ENCODE results near the gene SLC16A2. TPM values are rescaled to one million over a fixed set of nuclear protein-coding genes. Genes with fewer than 3 reads are reported as not detected.

The SLC16A2 gene
- total and polyA plus RNA-seq, 8 donors, result 16.4 to 29.6 (median 23.8) TPM

- Histone ChIP-seq H3K27ac (peak overlapping the region; percentile 82 to 86), H3K36me3 (no peaks in the 10 kb centered on the region), H3K27me3 (no peaks in the 10 kb centered on the region), H3K4me1 (no peaks in the 10 kb centered on the region), H3K9me3 (no peaks in the 10 kb centered on the region), H3K4me3 (peak overlapping the region; percentile 32 to 52)
- intact Hi-C loops (cut with DNase I), result no loop called here
- ATAC-seq, result peak; percentile 48
- DNase-seq, result peak in 1 of 4 donors; percentile 61
- TF ChIP-seq, protein P1, sequence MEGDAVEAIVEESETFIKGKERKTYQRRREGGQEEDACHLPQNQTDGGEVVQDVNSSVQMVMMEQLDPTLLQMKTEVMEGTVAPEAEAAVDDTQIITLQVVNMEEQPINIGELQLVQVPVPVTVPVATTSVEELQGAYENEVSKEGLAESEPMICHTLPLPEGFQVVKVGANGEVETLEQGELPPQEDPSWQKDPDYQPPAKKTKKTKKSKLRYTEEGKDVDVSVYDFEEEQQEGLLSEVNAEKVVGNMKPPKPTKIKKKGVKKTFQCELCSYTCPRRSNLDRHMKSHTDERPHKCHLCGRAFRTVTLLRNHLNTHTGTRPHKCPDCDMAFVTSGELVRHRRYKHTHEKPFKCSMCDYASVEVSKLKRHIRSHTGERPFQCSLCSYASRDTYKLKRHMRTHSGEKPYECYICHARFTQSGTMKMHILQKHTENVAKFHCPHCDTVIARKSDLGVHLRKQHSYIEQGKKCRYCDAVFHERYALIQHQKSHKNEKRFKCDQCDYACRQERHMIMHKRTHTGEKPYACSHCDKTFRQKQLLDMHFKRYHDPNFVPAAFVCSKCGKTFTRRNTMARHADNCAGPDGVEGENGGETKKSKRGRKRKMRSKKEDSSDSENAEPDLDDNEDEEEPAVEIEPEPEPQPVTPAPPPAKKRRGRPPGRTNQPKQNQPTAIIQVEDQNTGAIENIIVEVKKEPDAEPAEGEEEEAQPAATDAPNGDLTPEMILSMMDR (IDR thresholded peaks at IDR 0.05), result no peak
Measured at GRCh38 chrX:74536832-74537371, 115.6 kb downstream of the SLC16A2 start.

DNA sequence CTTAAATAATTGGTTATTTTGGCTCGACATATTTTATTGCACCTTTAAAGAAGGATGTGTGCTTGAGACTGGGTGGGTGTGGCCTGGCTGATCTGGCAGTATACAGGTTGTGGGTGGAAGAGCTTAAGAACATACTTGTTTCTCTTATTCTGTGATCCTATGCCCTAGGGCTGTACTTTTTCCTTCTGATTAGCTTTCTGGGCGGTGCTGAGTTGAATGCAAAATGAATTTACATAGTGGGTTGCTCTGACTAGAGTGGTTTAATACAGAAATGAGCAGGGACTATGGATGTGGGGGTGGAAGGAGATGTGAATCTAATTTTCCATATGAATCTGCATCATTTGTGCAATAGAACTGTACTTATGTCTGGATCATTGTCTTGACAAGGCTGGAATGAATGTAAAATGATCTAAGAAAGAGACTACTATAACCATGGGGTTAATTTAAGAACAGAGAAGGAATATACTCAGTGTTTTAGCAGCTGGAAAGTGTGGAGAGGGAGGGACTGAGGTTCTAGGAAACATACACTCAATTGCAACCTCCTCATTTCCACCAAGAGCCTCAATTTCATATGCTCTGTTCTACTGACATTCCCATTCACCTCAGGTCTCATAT, 119.4 kb downstream of the SLC16A2 start:
- DNase-seq (no peak), ATAC-seq (no peak)
- H3K4me1 ChIP-seq, result no peaks in the 10 kb centered on the region
- no peaks in the 10 kb centered on the region for H3K9me3 ChIP-seq
- H3K36me3 ChIP-seq, result no peaks in the 10 kb centered on the region
- TF ChIP-seq, protein P1 (IDR thresholded peaks at IDR 0.05), result no peak
- H3K27ac ChIP-seq, result no peak overlapping the region
- H3K4me3 ChIP-seq, result no peak overlapping the region
- intact Hi-C loops (cut with DNase I), result no loop called here
- no peaks in the 10 kb centered on the region for H3K27me3 ChIP-seq

- no peaks in the 10 kb centered on the region for H3K36me3 ChIP-seq
- TF ChIP-seq, protein P1 (IDR thresholded peaks at IDR 0.05), result no peak
- ATAC-seq (no peak), DNase-seq (no peak)
- intact Hi-C loops (cut with DNase I), result no loop called here
- H3K4me3 ChIP-seq, result no peak overlapping the region
- H3K9me3 ChIP-seq, result no peaks in the 10 kb centered on the region
- H3K27ac ChIP-seq, result no peak overlapping the region
- H3K4me1 ChIP-seq, result no peaks in the 10 kb centered on the region
- H3K27me3 ChIP-seq, result no peaks in the 10 kb centered on the region
Measured at GRCh38 chrX:74545880-74546523, 124.7 kb downstream of the SLC16A2 start.

- Histone ChIP-seq H3K4me3 (no peak overlapping the region), H3K27me3 (no peaks in the 10 kb centered on the region), H3K27ac (no peak overlapping the region), H3K4me1 (no peaks in the 10 kb centered on the region), H3K36me3 (no peaks in the 10 kb centered on the region), H3K9me3 (no peaks in the 10 kb centered on the region)
- intact Hi-C loops (cut with DNase I), result no loop called here
- no peak for DNase-seq
- TF ChIP-seq, protein P1 (IDR thresholded peaks at IDR 0.05), result no peak
- no peak for ATAC-seq
Measured at GRCh38 chrX:74546984-74547383, 125.7 kb downstream of the SLC16A2 start.

DNA sequence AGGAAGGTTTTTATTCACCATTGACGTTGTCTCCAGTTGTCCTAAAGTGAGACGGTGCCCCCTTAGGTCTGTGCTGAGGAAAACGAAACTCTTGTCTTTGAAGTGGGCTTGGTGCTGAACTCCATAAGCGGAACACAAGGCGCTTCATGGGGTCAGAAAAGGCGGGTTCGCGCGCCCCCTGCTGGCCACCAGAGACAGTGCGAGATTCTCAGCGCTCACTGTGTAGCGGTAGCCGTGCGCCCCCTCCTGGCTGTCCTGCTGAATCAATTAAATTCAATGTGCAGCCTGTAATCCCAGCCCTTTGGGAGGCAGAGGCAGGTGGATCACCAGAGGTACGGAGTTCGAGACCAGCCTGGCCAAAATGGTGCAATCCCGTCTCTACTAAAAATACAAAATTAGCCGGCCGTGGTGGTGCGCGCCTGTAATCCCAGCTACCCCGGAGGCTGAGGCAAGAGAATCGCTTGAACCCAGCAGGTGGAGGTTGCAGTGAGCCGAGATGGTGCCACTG, 129.1 kb downstream of the SLC16A2 start:
- TF ChIP-seq, protein P1 (IDR thresholded peaks at IDR 0.05), result peak; percentile 92 to 99
- no peak overlapping the region for H3K4me3 ChIP-seq
- no peak overlapping the region for H3K27ac ChIP-seq
- no peaks in the 10 kb centered on the region for H3K27me3 ChIP-seq
- H3K36me3 ChIP-seq, result no peaks in the 10 kb centered on the region
- peak; percentile 100 for ATAC-seq
- intact Hi-C loops (cut with DNase I), result loop anchor here in 1 of 2 donors (10.0 kb wide), 1 partner anchor 696 kb away; the partner anchor contains the start of gene XIST
- H3K9me3 ChIP-seq, result no peaks in the 10 kb centered on the region
- peak; percentile 67 to 93 (median 83) for DNase-seq
- H3K4me1 ChIP-seq, result no peaks in the 10 kb centered on the region
